Liver (tissue), 3 donors: ENCODE measurements around the gene OR4D11.

Experiments
- ATF3 ChIP-seq: IDR thresholded peaks from 2 replicates; pipeline ENCODE4 v1.6.1; 2016; ENCODE audit warnings: antibody characterized with exemption
- CTCF ChIP-seq: fragments of 150-350 bp; IDR thresholded peaks from 2 replicates; pipeline ENCODE4 v1.5.1; 2017; ENCODE audit warnings: improper control_type of control experiment, low read depth, low read length; ENCODE audit not compliant: missing input control
- FOXA1 ChIP-seq: IDR thresholded peaks from 2 replicates; pipeline ENCODE4 v1.6.1; 2016; ENCODE audit warnings: antibody characterized with exemption
- JUND ChIP-seq, 2 donors: IDR thresholded peaks; 2 replicates each; pipeline ENCODE4 v1.6.1; 2016; ENCODE audit warnings: antibody characterized with exemption in 2 of 2
- MAX ChIP-seq: IDR thresholded peaks from 2 replicates; pipeline ENCODE4 v1.6.1; 2016; ENCODE audit warnings: antibody characterized with exemption
- RAD21 ChIP-seq, 2 donors: IDR thresholded peaks; 2 replicates each; pipeline ENCODE4 v1.6.1; 2016; ENCODE audit warnings: antibody characterized with exemption in 2 of 2, mild to moderate bottlenecking in 2 of 2
- REST ChIP-seq: IDR thresholded peaks from 2 replicates; pipeline ENCODE4 v1.6.1; 2016; ENCODE audit warnings: antibody characterized with exemption, mild to moderate bottlenecking
- RXRA ChIP-seq, 2 donors: IDR thresholded peaks; 2 replicates each; pipeline ENCODE4 v1.6.1; 2017 to 2018; ENCODE audit warnings: antibody characterized with exemption in 2 of 2, mild to moderate bottlenecking in 1 of 2
- SP1 ChIP-seq: IDR thresholded peaks from 2 replicates; pipeline ENCODE4 v1.6.1; 2018; ENCODE audit warnings: antibody characterized with exemption, mild to moderate bottlenecking
- TAF1 ChIP-seq: conservative IDR thresholded peaks from 2 replicates; pipeline ENCODE4 v1.6.1; 2016; ENCODE audit warnings: antibody characterized with exemption, mild to moderate bottlenecking
- YY1 ChIP-seq: IDR thresholded peaks from 2 replicates; pipeline ENCODE4 v1.6.1; 2016; ENCODE audit warnings: antibody characterized with exemption, mild to moderate bottlenecking
- ZBTB33 ChIP-seq: IDR thresholded peaks from 2 replicates; pipeline ENCODE4 v1.6.1; 2016; ENCODE audit warnings: antibody characterized with exemption
- donor health status: healthy.
- donor health status: healthy.

- TF ChIP-seq REST, result no peak
- no peak for TF ChIP-seq CTCF
- no peak for TF ChIP-seq FOXA1
- no peak for TF ChIP-seq MAX
- TF ChIP-seq TAF1, result no peak
- no peak for TF ChIP-seq ATF3
- TF ChIP-seq YY1, result no peak
- no peak for TF ChIP-seq RXRA (IDR thresholded peaks at IDR 0.05)
- TF ChIP-seq ZBTB33, result no peak
- TF ChIP-seq SP1, result no peak
- no peak for TF ChIP-seq RAD21 (IDR thresholded peaks at IDR 0.05)
- TF ChIP-seq JUND (IDR thresholded peaks at IDR 0.05), result no peak
Observed at GRCh38 chr11:59475176-59475575, 28.2 kb upstream of the OR4D11 start.
